DMS 273 treated with DMSO at 0.1 percent for 48 hours (cell line): Measurements from ENCODE around the gene PIK3C2B.
"Not testable (repeated sequence)": the region's sequence is repeated elsewhere in the genome, so short reads cannot be mapped to it uniquely, and the experiment has no call there.

Source experiments
- DNase-seq: peaks from one replicate; lab custom pipeline; 2025; lab: John Stamatoyannopoulos, UW

Gene PIK3C2B

DNA sequence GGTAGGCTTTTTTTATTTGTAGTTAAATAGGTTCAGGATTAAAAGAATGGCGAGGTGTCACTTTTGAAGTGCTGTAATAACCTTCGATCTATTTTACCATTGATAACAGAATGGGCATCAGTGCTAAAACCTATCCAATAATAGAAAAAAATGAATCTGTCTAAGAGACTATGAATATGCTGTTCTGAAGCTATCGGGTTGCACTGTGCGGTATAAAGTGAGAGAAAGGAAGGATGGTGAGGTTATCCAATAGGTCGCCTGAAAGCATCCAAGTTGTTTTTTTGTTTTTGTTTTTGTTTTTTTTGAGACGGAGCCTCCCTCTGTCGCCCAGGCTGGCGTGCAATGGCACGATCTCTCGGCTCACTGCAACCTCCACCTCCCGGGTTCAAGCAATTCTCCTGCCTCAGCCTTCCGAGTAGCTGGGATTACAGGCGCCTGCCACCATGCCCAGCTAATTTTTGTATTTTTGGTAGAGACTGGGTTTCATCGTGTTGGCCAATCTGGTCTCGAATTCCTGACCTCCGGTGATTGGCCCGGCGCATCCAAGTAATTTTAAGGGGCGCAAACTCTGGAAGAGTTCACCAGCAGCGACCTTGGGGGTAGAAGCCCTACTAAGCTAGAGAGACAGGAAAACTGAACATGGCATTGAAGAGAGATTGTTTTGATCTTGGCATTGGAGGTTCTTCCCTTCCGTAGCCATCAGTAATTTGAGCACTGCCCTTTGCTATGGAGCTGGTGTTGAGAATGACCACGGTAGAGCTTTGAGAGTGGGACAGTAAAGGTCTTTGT is 12.9 kb upstream of the PIK3C2B start:
- peak; percentile 35 for DNase-seq

DNA sequence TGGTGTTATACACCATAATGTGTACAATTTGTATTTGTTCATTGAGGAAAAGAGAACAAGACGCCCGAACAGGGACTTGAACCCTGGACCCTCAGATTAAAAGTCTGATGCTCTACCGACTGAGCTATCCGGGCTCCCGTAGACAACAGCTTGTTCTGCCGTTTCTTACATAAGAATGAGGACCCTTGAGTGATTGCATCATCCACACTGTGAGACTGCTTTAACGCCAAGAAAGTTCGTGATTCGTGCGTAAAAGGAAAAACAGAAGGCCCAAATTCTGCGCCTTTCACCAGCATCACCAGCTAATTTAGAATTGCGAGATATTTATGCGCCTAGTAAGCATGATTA is 12.3 kb upstream of the PIK3C2B start:
- peak; percentile 73 for DNase-seq

DNA sequence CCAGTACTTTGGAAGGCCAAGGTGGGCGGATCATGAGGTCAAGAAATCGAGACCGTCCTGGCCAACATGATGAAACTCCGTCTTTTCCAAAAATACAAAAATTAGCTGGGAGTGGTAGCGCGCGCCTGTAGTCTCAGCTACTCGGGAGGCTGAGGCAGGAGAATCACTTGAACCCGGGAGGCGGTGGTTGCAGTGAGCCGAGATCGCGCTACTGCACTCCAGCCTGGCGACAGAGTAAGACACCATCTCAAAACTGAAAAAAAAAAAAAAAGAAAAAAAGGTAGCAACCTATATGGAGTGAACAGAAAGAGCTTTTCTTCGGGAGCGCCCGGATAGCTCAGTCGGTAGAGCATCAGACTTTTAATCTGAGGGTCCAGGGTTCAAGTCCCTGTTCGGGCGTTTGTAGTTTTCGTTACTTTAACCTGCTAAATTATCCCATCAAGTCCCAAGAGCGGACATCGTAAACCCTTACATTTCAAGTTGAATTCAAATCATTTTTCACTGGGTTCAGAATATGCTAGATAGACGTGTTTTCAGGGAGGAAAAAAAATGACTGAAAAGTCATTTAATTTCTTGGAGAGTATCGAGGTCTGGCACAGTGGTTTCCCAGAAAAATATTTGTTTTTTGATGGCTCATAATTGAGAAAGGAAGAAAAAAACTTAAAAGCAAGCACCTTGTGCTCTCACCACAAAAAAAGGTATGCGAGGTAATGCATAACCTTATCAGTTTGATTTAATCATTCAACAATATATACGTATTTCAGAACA is 11.8 kb upstream of the PIK3C2B start:
- DNase-seq: peak; percentile 81

DNA sequence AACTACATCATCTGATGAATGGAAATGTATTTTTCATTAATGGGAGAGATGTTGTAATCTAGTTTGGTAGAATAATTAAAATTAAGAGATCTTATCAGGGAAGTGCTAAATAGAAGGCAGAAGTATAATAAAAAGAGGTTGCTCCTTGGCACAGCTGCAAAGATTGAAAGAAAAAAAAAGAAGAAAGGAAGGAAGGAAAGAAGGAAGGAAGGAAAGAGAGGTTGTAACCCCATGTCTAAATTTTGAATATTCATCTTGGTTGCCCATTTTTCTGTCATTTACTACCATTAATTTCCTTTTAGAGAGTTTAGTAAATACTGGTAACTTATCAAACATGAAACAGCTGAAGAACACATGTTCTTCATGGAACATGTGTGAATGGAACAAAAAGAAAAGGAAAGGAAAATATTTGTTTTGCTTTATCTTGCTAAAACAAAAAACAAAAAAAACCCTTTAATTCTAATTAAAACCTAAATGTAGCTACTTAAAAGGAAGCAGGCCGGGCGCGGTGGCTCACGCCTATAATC is 11.1 kb upstream of the PIK3C2B start:
- no peak for DNase-seq

DNA sequence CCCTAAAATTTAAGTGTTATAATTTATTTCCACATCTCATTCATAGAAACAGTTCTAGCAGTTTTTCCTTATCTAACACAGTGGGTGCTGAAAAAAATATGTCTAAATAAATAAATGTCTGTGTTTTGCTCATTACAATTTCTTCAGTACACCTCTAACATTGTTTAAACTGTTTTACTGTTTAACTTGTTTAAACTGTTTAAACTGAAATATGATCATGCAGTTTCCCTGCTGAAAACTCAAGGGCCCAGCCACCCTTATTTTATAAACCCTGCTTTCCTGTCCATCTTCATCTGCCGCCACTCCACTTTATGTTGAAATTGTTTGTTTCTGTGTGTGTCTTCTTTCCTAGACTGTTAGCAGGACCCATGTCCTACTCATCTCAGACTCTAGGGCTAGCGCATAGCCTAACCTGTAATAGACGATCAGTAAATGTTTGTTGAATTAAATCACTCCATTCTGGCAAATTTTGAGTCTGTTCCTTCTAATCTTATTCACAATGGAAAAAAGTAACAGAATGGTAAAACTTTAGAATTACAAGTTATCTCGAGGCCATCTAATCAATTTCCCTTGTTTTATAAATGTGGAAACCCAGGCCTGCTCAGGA is 9.4 kb upstream of the PIK3C2B start:
- no peak for DNase-seq

DNA sequence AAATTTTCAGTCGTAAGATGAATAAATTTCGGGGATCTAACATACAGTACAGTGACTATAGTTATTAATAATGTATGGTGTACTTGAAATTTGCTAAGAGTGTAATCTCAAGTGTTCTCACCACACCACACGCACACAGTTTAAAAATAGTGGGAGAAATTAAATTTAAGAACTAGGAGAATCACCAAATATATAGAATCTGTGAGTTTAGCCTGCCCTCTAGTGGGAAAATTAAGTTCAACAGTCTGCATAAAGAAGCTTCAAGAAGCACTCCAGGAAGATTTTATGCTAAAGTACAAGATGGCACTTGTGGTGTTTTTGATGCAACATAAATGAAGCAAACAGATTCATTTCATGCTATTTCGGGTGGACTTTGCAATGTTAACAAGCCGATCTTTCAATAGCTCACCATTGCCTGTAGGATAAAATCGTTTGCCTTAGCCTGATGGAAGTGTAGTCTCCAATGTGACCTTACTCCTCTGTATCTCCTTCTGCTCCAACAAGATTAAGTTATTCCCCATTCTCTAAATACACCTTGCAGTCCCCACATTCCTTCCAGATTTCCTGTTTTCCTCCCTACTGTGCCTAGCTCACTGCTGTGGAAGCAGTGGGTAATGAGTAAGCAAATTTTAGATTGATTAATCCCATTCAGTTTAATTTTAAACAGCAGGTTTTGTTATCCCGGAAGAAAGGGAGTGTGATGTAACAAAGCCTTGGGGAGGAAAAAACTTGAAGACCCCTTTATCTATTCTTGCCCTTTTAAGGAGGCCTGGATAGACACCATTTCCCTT is 8.7 kb upstream of the PIK3C2B start:
- peak; percentile 18 for DNase-seq

DNA sequence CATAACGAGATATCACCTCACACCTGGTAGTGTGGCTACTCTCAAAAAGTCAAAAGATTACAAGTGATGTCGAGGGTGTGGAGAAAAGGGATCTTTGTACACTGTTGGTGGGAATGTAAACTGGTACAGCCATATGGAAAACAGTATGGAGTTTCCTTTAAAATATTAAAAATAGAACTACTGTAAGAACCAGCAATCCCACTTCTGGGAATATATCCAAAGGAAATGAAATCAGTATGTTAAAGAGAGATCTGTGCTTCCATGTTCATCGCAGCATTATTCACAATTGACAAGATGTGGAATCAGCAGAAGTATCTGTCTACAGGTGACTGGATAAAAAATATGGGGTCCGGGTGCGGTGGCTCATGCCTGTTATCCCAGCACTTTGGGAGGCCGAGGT is 7.6 kb upstream of the PIK3C2B start:
- no peak for DNase-seq

DNA sequence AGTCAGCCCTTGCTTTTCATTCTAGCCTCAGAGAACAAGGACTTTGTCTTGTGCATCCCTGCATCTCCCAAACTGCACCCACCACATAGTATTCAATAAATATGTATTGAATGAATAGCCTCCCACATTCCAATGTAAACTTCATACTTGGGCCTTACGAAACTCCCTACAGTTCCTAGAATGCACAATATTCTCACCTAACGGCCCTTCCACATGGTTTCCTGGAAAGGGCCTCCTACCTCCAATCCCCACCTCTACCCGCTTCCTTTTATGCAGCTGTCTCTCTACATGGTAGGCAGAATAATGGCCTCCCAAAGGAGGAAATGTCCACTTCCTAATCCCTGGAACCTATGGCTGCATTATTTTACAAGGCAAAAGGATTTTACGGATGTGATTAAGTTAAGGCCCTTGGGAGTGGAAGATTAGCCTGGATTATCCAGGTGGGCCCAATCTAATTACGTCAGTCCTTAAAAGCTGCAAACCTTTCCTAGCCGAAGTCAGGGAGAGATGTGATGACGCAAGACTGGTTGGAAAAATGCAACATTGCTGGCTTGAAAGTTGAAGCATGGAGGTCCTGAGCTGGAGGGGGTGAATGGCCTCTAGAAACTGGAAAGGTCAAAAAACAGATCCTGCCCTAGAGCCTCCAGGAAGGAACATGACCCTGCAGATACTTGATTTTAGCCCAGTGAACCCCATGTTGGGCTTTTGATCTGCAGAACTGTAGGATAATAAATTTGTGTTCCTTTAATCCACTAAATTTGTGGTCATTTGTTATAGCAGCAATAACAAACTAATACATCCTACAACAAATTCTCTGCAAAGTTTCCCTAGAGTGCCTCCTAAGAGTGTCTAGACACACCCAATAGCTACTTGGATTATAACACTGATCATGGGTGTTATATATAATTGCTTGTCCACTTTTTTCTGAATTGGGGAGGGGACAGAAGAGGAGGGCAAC is 5.2 kb upstream of the PIK3C2B start:
- DNase-seq: no peak

DNA sequence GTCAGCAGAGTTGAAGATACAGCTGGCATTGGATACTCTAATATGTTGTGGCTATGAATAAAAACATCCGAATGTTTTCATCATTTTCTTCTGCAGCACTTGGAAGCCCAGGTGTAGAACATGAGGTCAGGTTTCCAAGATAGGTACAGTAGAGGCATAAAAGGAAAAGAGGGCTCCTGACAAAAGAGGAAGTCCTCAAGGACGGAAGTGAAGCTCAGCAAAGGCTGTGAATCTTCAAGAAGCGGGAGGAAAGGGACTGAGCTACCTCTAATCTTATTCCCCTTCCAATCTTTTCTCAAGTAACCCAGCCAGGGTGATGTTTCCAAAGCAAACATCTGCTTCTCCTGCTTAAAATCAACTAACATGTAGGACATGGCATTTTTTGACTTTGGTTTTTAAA is 4.4 kb upstream of the PIK3C2B start:
- no peak for DNase-seq

DNA sequence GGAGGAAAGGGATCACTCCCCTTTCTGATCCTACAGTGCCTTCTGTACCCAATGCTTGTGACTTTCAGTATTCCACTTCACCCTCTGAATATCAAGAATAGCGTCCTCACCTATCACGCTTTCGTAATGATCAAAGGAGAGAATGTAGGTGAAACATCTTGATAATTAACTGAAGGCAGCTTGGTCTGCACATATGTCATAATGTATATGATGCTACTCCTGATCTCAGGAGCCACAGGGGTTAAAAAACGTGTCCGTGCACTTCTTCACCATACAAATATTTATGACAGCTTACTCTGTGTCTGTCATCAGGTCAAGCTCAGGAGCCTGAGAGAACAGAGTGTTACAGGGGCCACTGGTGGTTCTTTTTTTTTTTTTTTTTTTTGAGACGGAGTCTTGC is 1.2 kb upstream of the PIK3C2B start:
- no peak for DNase-seq

DNA sequence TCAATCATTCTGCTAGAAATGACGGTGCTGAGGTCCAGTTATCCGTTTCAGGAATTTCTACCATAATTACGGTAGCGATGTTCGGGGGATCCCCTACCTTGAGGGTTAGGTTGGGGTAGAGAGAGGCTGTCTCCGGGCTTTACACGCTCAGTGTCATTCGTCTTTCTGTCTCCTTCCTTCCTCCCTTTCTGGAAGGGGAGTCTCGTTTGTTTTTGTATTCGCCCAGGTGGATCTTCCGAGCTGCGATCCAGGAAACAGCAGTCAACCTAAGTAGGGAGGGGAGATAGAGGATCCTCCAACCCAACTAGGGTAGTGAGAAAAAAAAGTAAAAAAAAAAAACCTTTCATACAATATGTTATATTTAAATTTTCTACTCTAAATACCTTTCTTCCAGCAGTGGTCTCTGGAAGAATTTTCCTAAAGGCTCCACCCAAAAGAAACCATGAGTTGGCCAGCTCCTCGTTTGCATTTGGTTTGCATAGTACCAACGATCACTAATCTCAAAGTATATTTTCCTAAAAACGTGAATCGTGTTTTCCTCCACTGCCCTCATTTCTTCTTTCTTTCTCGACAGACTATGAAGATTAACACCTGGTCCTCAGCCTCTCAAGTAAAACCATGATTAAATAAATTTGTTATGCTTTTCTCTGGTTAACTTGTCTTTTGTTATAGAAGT is 611 bp upstream of the PIK3C2B start:
- no peak for DNase-seq

DNA sequence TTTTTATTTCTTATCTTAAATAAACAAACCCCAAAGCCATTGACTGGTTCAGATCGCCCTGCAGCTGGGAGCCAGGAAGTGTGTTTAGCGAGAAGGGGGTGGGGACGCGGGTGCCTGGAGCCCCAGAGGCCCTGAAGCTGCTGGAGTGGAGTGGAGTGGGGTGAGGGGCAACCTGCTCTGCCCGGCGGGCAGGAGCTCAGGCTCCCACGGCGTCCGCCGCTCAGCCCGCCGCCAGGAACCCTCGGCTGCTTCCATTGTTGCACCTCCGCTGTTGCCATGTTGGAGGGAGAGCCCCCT is 673 bp downstream of the PIK3C2B start:
- no peak for DNase-seq

DNA sequence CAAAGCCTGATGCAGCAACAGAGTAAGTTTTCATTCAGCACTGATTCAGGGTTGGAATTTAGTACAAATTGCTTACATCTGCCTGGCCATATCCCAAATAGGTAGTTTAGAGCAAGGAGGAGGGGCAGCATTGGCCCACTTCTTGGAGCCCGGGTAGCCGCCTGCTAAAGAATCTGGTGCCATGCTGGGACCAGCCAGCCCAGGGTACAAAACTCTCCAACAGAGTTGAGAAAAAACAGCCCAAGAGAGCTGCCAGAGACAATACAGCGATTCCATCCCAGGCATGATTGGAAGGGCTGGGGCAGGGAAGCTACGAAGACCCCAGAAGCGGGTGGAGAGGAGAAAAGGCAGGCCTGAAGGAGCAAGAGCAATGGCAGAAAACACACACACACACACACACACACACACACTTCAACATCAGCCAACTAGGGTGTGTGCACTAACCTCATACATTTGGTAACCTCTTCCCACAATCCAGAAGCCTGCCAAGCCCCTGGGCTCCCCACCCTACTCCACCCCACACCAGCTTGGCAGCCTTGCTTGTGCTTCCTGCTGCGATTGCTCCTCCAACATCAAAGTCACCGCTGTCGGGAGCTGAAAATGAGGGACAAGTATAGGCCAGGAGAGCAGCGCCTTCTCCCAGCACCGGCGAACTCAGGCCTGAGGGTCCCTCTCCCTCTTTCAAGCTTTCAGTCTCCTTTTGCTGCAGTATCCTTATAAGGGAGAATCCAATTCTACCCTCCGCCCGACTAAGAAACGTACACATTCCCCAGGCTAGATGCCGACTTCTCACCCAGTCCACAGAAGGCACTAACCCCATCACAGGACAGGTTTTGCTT is 1.2 kb downstream of the PIK3C2B start:
- DNase-seq: no peak

DNA sequence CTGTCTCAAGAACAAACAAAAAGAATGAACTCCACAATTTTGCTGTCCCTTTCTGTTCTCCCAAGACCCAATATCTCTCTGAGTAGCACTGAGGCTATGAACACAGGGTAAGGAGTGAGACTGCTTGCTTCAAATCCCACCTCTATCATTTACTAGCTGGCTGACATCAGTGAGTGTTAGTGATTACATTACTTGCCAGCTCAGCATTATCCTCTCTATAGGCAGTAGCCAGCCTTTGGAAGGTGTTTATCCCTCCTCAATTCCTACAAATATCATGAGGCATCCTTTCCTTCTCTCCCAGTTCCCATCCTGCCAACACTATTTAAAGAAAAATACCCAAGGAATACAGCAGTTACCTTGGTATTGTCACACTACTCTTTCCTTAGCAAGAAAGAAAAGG is 3.0 kb downstream of the PIK3C2B start:
- DNase-seq: no peak

DNA sequence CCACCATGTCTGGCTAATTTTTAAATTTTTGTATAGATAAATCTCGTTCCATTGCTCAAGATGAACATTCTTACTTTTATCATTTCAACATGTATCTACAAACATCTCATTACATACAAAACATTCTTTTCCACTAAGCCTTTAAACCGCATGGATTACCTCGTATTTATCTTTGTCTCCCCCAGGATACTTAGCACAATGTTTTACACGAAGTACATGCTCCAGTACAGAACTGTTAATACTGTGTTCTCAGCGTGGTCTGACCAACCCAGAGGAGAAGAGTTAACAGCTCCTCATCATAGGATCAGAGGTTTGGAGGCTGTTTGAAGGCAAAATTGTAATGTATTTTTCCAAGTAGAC is 7.4 kb downstream of the PIK3C2B start:
- no peak for DNase-seq

DNA sequence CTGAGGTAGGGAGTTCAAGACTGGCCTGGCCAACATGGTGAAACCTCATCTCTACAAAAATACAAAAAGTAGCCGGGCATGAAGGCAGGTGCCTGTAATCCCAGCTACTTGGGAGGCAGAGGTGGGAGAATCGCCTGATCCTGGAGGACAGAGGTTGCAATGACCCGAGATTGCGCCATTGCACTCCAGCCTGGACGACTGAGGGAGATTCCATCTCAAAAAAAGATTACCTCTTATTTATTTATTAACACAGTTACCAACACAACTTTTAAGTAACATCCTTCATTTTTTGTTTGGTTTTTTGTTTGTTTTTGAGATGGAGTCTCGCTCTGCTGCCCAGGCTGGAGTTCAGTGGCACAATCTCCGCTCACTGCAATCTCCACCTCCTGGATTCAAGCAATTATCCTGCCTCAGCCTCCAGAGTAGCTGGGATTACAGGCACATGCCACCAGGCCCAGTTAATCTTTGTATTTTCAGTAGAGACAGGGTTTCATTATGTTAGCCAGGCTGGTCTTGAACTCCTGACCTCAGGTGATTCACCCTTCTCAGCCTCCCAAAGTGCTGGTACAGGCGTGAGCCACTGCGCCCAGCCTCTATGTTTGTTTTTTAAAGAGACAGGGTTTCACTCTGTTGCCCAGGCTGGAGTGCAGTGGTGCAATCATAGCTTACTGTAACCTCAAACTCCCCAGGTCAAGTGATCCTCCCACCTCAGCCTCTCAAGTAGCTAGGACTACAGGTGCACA is 7.9 kb downstream of the PIK3C2B start:
- DNase-seq: not testable (repeated sequence)

DNA sequence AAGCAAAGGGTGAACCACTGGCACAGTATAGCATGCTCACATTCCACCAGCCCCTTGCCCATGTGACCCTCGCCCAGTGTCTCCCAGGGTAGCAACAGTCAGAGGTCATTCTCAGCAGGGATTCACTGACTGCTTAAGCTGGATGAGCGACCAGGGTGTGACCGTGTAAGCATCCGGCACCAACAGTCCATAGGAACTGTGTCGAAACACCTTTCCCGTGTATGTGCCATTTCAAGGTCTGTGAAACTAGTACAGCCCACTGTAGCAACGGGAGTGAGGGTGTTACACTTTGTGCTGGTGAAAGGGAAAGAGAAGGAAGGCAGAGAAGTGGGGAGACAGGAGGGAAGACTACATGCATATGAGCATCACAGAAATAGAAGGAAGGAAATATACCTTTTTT is 10.8 kb downstream of the PIK3C2B start:
- no peak for DNase-seq

DNA sequence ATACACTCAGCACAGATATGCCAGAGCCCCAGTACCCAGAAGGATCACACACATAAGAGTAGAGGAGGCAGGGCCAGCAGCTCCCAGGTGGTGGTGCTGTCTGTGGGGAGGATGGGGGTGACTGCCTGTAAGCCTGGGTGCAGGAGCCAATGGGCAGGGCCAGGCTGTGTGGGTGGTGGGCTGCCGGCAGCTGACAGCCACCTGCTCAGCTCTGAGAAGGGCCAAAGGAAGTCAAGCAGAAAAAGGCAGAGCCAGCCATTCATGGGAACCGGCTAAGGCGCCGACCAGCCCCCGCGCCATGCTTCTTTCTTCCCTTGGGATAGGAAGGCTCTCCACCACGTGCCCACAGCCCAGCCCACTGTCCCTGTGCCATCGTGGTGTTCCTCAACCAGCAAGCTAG is 14.1 kb downstream of the PIK3C2B start:
- no peak for DNase-seq
